ENCODE data around the gene EXOC6. TPM values are rescaled to one million over a fixed set of nuclear protein-coding genes. Genes with fewer than 3 reads are reported as not detected.
A peak's percentile ranks its signal among the peaks of the same experiment; 100 is the strongest.

The EXOC6 gene
- total and polyA plus RNA-seq, 2 of the 13 experiments (the other 11 are each of a cell fraction or from before 2014, with no cell fraction given): 22.2 to 29.2 TPM

GRCh38 chr10:92965314-92965713, 117.0 kb downstream of the EXOC6 start (continued):
- TF ChIP-seq KDM2A (CRISPR knock-in tag; IDR thresholded peaks at IDR 0.05; ENCODE audit: borderline replicate concordance, low read depth): no peak
- no peak for TF ChIP-seq ZBTB3 (CRISPR knock-in tag; IDR thresholded peaks at IDR 0.05; ENCODE audit: borderline replicate concordance, low read depth)
- TF ChIP-seq TEAD3 (CRISPR knock-in tag; optimal IDR thresholded peaks at IDR 0.05; ENCODE audit: borderline replicate concordance): peak; percentile 91

GRCh38 chr10:92967641-92968040, 119.3 kb downstream of the EXOC6 start:
- 96% methylated on average over 2 of the region's 2 CpGs for WGBS (ENCODE audit: low lambda C conversion rate)
- in situ Hi-C loops (cut with HindIII; ENCODE audit: extremely low pct_ligation_motif_present, low pct_unique_long_range_greater_than_20kb) (no loop called here), intact Hi-C loops (cut with micrococcal nuclease; ENCODE audit: unreplicated experiment) (no loop called here)
- H3K4me3 ChIP-seq (replicated peaks in 1 of 3; ENCODE audit: insufficient read depth in 1 of 3, low read depth in 2 of 3, low read length in 3 of 3): no peak overlapping the region
- FAIRE-seq (no peak), DNase-seq (ENCODE audit: low spot score) (no peak), ATAC-seq (no peak)
- H3K36me3 ChIP-seq (replicated peaks in 1 of 2; ENCODE audit: control insufficient read depth in 1 of 2, insufficient read depth in 2 of 2, low read length in 2 of 2): peaks cover 0 to 1% of the 10 kb centered on the region in 2 experiments; a peak in 1 of 5 replicates
- peaks cover 10% of the 10 kb centered on the region for H3K4me1 ChIP-seq (ENCODE audit: insufficient read depth, low read length)
- no peaks in the 10 kb centered on the region for H3K79me2 ChIP-seq (ENCODE audit: insufficient read depth, low read length)
- no peak overlapping the region for H2AFZ ChIP-seq (ENCODE audit: low read length)
- peak; percentile 41; the same call in 1 of the 2 replicates for TF ChIP-seq ATF7 (IDR thresholded peaks at IDR 0.05)
- no peak for TF ChIP-seq ATF7 (CRISPR knock-in tag; IDR thresholded peaks at IDR 0.05)
- TF ChIP-seq SNRNP70 (IDR thresholded peaks at IDR 0.05; ENCODE audit: low read depth, low read length): no peak
- no peak for TF ChIP-seq ARNT (IDR thresholded peaks at IDR 0.05)
- CTCF ChIA-PET (ENCODE audit: low intra/inter-chr PET ratio, low total read pairs): no interaction called here
- POLR2A ChIA-PET: no interaction called here
- no peaks in the 10 kb centered on the region for H4K20me1 ChIP-seq (ENCODE audit: insufficient read depth, low read length)
- no peaks in the 10 kb centered on the region for H3K27me3 ChIP-seq (ENCODE audit: control insufficient read depth in 1 of 2, insufficient read depth in 2 of 2, low read length in 2 of 2)
- no peak overlapping the region for H3K4me2 ChIP-seq (ENCODE audit: low read depth, low read length)
- BruUV-seq (replicated peaks): no TSS peak
- no peak overlapping the region for H3K9ac ChIP-seq (ENCODE audit: insufficient read depth, low read depth, low read length)
- H3K9me3 ChIP-seq (ENCODE audit: low read length): no peaks in the 10 kb centered on the region
- H3K27ac ChIP-seq (ENCODE audit: extremely low read length, insufficient read depth, low read length): no peak overlapping the region

GRCh38 chr10:92969151-92969550, 120.8 kb downstream of the EXOC6 start:
- Histone ChIP-seq H2AFZ (ENCODE audit: low read length) (no peak overlapping the region), H3K27ac (ENCODE audit: extremely low read length, insufficient read depth, low read length) (no peak overlapping the region), H3K4me2 (ENCODE audit: low read depth, low read length) (no peak overlapping the region), H3K79me2 (ENCODE audit: insufficient read depth, low read length) (no peaks in the 10 kb centered on the region), H3K27me3 (ENCODE audit: control insufficient read depth in 1 of 2, insufficient read depth in 2 of 2, low read length in 2 of 2) (no peaks in the 10 kb centered on the region), H4K20me1 (ENCODE audit: insufficient read depth, low read length) (no peaks in the 10 kb centered on the region), H3K9ac (ENCODE audit: insufficient read depth, low read depth, low read length) (no peak overlapping the region), H3K36me3 (replicated peaks in 1 of 2; ENCODE audit: control insufficient read depth in 1 of 2, insufficient read depth in 2 of 2, low read length in 2 of 2) (peaks cover 0 to 1% of the 10 kb centered on the region in 2 experiments; a peak in 1 of 5 replicates), H3K4me3 (replicated peaks in 1 of 3; ENCODE audit: insufficient read depth in 1 of 3, low read depth in 2 of 3, low read length in 3 of 3) (no peak overlapping the region), H3K4me1 (ENCODE audit: insufficient read depth, low read length) (peaks cover 11% of the 10 kb centered on the region), H3K9me3 (ENCODE audit: low read length) (no peaks in the 10 kb centered on the region)
- no peak for DNase-seq (ENCODE audit: low spot score)
- TF ChIP-seq XBP1 (CRISPR knock-in tag; IDR thresholded peaks at IDR 0.05) (no peak), IKZF5 (CRISPR knock-in tag; IDR thresholded peaks at IDR 0.05) (no peak), FOXA1 (IDR thresholded peaks at IDR 0.05) (no peak), FOXA1 (CRISPR knock-in tag; IDR thresholded peaks at IDR 0.05) (no peak), HDAC1 (CRISPR knock-in tag; IDR thresholded peaks at IDR 0.05) (no peak), NR0B2 (CRISPR knock-in tag; IDR thresholded peaks at IDR 0.05) (no peak), CREB1 (IDR thresholded peaks at IDR 0.05) (no peak), CREB1 (CRISPR knock-in tag; IDR thresholded peaks at IDR 0.05) (no peak)
- ChIA-PET CTCF (ENCODE audit: low intra/inter-chr PET ratio, low total read pairs) (no interaction called here), POLR2A (no interaction called here)
- FAIRE-seq: no peak
- ATAC-seq: no peak
- BruUV-seq (replicated peaks): no TSS peak
- WGBS (ENCODE audit: low lambda C conversion rate): 100% methylated on average over 1 of the region's 1 CpG
- intact Hi-C loops (cut with micrococcal nuclease; ENCODE audit: unreplicated experiment): no loop called here
- in situ Hi-C loops (cut with HindIII; ENCODE audit: extremely low pct_ligation_motif_present, low pct_unique_long_range_greater_than_20kb): no loop called here
